Measurements from ENCODE around the gene NOTCH1. TPM values are rescaled to one million over a fixed set of nuclear protein-coding genes. Genes with fewer than 3 reads are reported as not detected.

The NOTCH1 gene
- total RNA-seq, 4 donors from 2014 or later = 31.1 to 72.1 (median 44.0) TPM

- H3K9me3 ChIP-seq = no peaks in the 10 kb centered on the region
- H3K36me3 ChIP-seq = peaks cover 0 to 100% of the 10 kb centered on the region in 2 donors
- TF ChIP-seq POLR2AphosphoS5 (IDR thresholded peaks at IDR 0.05) = peak; percentile 57
- no peak for TF ChIP-seq CTCF (IDR thresholded peaks at IDR 0.05)
- no peaks in the 10 kb centered on the region for H3K27me3 ChIP-seq
- H3K4me3 ChIP-seq = no peak overlapping the region
- H3K27ac ChIP-seq = peak overlapping the region; percentile 5 to 84 (median 77)
- ATAC-seq = peak; percentile 69
- 94% methylated on average over 9 of the region's 46 CpGs; no CpG with 5 or more reads in 1 of the 2 donors for WGBS, 2 donors (ENCODE audit: low coverage in 1 of 2)
- peaks cover 0 to 29% (median 0%) of the 10 kb centered on the region in 3 donors for H3K4me1 ChIP-seq
Observed at GRCh38 chr9:136511670-136512592, 33.9 kb downstream of the NOTCH1 start.

GRCh38 chr9:136511144-136511669 lies 34.6 kb downstream of the NOTCH1 start:
- Histone ChIP-seq H3K9me3 (no peaks in the 10 kb centered on the region), H3K4me1 (peaks cover 0 to 21% (median 0%) of the 10 kb centered on the region in 3 donors), H3K4me3 (no peak overlapping the region), H3K36me3 (peaks cover 0 to 100% of the 10 kb centered on the region in 2 donors), H3K27me3 (no peaks in the 10 kb centered on the region), H3K27ac (peak overlapping the region in 3 of 4 donors; percentile 74 to 84 (median 80))
- no peak for ATAC-seq
- TF ChIP-seq POLR2AphosphoS5 (IDR thresholded peaks at IDR 0.05) (no peak), CTCF (IDR thresholded peaks at IDR 0.05) (no peak), POLR2A (IDR thresholded peaks at IDR 0.05) (no peak), EP300 (IDR thresholded peaks at IDR 0.05) (no peak)
- no CpG with 5 or more reads among the region's 28 CpGs for WGBS, 2 donors (ENCODE audit: low coverage in 1 of 2)

- no peak for TF ChIP-seq CTCF (IDR thresholded peaks at IDR 0.05)
- TF ChIP-seq EP300 (IDR thresholded peaks at IDR 0.05) = no peak
- TF ChIP-seq POLR2AphosphoS5 (IDR thresholded peaks at IDR 0.05) = no peak
- no peak for TF ChIP-seq POLR2A (IDR thresholded peaks at IDR 0.05)
- ATAC-seq = no peak
- Histone ChIP-seq H3K4me3 (no peak overlapping the region), H3K4me1 (peaks cover 0 to 19% (median 0%) of the 10 kb centered on the region in 3 donors), H3K27ac (peak overlapping the region in 3 of 4 donors; percentile 74 to 84 (median 80)), H3K36me3 (peaks cover 0 to 100% of the 10 kb centered on the region in 2 donors), H3K9me3 (no peaks in the 10 kb centered on the region), H3K27me3 (no peaks in the 10 kb centered on the region)
- WGBS, 2 donors (ENCODE audit: low coverage in 1 of 2) = no CpG with 5 or more reads among the region's 26 CpGs
Observed at GRCh38 chr9:136510561-136510960, 35.3 kb downstream of the NOTCH1 start.

GRCh38 chr9:136509549-136509948 lies 36.3 kb downstream of the NOTCH1 start:
- whole genome bisulfite sequencing, 2 donors (ENCODE audit: low coverage in 1 of 2) = 85 to 100% methylated on average over 1 to 5 of the region's 27 CpGs
- Histone ChIP-seq H3K27ac (peak overlapping the region in 2 of 4 donors; percentile 74 to 84), H3K4me1 (peaks cover 0 to 19% (median 0%) of the 10 kb centered on the region in 3 donors), H3K36me3 (peaks cover 0 to 100% of the 10 kb centered on the region in 2 donors), H3K9me3 (no peaks in the 10 kb centered on the region), H3K27me3 (no peaks in the 10 kb centered on the region), H3K4me3 (no peak overlapping the region)
- ATAC-seq = no peak
- no peak for TF ChIP-seq POLR2A (IDR thresholded peaks at IDR 0.05)
- TF ChIP-seq POLR2AphosphoS5 (IDR thresholded peaks at IDR 0.05) = no peak
- TF ChIP-seq EP300 (IDR thresholded peaks at IDR 0.05) = no peak
- no peak for TF ChIP-seq CTCF (IDR thresholded peaks at IDR 0.05)

All from gastroesophageal sphincter (tissue), 4 donors.